C4-2B (cell line): ENCODE measurements around the gene TAMM41.

ENCODE experiments used
- CTCF ChIP-seq: fragments of 450-650 bp; conservative IDR thresholded peaks from 2 replicates; pipeline ENCODE4 v1.5.1; 2017; ENCODE audit warnings: mild to moderate bottlenecking
- ZFX ChIP-seq: fragments of 450-650 bp; IDR thresholded peaks from 2 replicates; pipeline ENCODE4 v1.6.1; 2017

- TF ChIP-seq CTCF (no peak), ZFX (no peak)
Observed at GRCh38 chr3:11832981-11833905, 13.4 kb downstream of the TAMM41 start.
